Kasumi-1 (cell line): Measurements from ENCODE around the gene CTNNA2.
A peak's percentile ranks its signal among the peaks of the same experiment; 100 is the strongest.

Experiments used
- DNase-seq, 2 experiments: peaks; one replicate each; lab custom pipeline; 2025; lab: John Stamatoyannopoulos, UW

The CTNNA2 gene

DNA sequence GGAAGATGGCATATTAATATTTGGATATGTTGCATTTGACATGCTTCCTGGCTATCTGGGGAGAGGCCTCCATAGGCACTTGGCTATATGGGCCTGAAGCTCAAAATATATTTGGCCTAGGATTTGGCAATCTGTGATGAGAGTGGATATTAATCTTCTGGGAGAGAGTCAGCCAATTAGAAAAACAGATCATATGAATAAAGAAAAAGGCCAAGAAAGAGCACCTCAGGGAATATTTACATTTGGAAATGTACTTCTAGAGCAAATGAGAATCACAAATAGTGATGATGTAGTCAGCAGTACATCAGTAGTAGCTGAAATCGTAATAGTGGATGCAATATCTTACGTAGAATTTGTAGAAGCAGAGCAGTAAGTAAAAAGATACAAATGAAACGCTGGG, 277.0 kb downstream of the CTNNA2 start:
- no peak for DNase-seq

DNA sequence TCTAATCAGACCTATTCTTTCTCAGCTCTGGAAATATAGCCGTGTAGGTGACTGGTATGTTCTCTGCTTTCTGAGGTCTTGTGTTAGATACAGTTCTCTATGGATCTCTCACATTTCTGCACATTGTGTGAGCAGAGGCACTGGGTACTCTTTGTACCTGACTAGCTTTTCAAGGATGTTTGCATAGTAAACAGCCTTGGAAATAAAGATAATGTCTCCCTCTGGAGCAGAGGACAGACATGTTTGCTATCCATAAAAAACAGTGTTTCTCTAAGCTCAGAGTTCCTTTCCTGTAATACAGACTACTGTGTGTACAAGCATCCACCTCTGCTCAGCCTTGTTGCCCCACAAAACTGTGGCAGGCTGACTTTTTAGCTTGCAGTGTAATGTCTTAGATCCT, 279.2 kb downstream of the CTNNA2 start:
- no peak for DNase-seq

- DNase-seq = no peak
Observed at GRCh38 chr2:79793006-79793405, 280.2 kb downstream of the CTNNA2 start.

- no peak for DNase-seq
Observed at GRCh38 chr2:79796641-79797040, 283.8 kb downstream of the CTNNA2 start.

GRCh38 chr2:79798776-79799175, 285.9 kb downstream of the CTNNA2 start:
- DNase-seq = no peak

- no peak for DNase-seq
Observed at GRCh38 chr2:79799729-79800128, 286.9 kb downstream of the CTNNA2 start.

DNA sequence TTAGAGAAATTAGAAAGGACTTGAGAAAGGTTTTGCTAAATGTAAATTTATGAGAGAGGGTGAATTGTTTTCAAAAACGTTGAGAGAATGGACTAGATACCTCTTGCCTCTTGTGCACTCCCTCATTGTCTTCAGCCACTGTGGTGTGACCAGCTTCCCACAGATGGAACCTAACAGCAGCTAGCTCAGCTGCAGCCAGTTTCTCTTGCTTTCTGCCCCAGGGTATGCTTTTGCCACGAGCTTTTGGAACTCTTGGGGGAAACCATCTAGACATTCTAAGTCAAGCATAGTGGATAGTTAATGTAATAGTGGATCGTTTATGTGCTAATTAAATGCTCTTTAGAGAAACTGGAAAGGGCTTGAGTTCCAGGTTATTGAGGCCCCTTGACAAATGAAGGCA, 288.2 kb downstream of the CTNNA2 start:
- no peak for DNase-seq

- no peak for DNase-seq
Observed at GRCh38 chr2:79817288-79817687, 304.4 kb downstream of the CTNNA2 start.

DNA sequence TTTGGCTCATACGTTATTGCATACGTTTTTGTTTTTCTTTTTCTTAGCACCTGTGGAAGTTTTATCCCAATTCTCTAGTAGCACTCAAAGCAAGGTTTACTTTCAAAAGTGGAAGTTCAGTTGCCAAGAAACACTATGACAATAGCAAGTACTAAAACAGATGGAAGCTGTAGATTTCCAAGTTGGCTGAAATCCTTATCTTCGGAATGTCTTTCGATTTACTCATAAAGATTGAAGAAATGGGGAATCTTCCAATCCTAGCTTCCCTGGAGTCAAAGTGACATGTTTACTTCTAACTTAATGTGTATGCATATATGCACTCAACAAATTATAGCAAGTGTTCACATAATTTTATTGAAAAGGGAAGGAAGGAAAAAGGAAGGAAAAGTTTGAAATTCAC, 307.4 kb downstream of the CTNNA2 start:
- DNase-seq = no peak

DNA sequence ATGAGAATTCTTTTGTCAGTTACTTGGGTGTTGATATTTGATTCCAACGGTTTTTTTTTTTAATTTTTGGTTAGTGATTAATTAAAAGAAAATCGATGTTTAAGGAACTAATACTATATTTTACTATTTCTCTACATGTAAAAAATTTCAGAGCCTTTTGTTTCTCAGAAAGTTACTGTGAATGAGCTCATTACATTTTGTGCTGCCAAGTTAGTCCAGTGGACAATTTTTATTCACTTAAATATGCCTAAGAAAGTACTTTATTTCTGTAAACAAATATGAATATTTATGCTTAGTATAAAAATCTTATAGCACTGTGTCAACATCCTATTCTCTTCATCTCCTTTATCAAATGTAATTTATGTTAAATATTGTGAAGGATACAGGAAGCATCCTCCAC, 309.3 kb downstream of the CTNNA2 start:
- no peak for DNase-seq

GRCh38 chr2:79824086-79824786, 311.4 kb downstream of the CTNNA2 start:
- DNase-seq = no peak

DNA sequence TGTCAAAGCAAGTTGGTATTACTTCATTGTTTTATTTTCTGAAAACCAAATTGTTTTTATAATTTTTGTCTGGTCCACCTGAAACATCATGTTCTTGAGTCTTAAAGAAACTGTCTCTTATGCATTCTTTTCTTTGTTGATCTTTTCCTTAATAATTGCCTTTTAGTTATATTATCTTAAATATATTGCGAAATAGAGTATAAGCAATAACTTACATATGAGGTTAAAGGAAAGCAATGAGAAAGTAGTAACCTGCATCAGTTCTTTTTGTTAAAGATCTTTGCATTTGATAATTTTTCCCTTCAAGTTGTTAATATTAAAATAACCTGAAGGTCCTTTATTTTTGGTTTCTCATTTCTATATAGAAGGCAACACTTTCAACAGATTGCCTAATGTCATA, 315.0 kb downstream of the CTNNA2 start:
- no peak for DNase-seq

GRCh38 chr2:79830501-79830900, 317.6 kb downstream of the CTNNA2 start:
- DNase-seq = no peak

DNA sequence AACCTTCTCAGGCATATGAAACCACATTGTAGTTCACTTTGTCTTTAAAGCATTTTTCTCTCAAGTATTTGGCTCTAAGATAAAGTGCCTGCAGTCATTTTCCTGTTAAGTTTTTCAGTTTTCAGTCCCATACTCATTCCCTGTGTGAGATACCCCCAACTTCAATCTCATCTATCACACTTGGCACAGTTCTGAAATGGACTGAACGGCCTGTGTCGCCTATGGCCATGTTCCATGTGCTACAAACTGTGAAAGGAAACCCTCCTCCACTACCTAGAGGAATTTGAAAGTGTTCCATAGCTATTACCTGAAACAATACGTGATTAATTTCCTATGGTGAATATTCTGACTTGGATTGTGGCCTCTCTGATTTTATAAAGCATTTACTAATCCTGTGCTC, 319.1 kb downstream of the CTNNA2 start:
- DNase-seq = no peak

GRCh38 chr2:79832511-79833234, 319.8 kb downstream of the CTNNA2 start:
- DNase-seq = no peak

GRCh38 chr2:79833235-79833878, 320.5 kb downstream of the CTNNA2 start:
- no peak for DNase-seq

- DNase-seq = no peak
Observed at GRCh38 chr2:79835911-79836310, 323.1 kb downstream of the CTNNA2 start.

DNA sequence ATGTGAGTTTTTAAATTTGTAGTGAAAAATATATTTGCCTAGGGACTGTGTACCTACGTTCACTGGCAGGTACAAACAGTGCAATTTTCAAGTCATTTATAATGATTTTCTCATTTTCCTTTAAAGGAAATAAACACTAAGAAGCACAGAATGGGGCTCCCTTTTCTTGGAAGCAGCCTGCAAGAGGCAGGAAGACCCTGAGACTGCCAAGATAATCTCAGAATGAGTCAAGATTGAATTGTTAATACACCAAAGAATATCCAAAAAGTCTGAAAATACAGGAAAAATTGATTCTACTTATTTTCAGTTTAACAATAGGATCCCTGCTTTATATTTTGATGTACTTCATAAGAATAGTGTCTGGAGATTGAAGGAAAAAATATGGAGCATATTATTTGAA, 331.2 kb downstream of the CTNNA2 start:
- DNase-seq = no peak

DNA sequence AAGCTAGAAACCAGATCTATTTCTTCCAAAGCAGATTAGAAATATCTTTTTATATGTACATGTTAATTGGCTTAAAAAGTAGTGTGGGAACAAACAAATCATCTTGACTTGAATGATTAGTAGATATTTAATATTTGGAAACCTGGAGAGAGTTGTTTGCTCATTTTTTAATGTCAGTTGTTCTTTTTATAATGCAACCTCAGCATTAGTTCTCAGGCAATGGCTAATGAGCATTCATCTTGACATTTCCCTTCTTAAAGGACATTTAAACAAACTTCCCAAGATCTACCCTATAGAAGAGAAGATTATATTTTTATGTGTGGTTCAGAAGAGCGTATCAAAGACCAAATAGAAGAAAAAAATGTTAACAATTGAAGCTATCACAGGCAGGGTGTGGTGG, 334.0 kb downstream of the CTNNA2 start:
- DNase-seq = no peak

- no peak for DNase-seq
Observed at GRCh38 chr2:79849241-79849640, 336.4 kb downstream of the CTNNA2 start.

DNA sequence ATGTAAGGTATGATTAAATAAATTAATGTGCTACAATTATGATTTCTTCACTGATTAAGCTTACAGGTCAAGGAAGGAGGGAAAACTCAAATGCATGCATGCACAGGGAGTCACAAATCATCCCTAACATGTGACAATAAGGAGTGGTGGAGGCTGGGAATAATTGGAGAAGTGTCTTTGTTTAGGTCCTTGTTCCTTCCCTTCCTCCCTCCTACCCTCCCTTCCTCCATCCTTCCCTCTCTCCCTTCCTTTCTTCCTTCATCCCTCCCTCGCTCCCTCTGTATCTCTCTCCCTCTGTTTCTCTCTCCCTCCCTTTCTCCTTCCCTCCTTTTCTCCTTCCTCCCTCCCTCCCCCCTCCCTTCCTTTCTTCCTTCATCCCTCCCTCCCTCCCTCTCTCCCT, 337.1 kb downstream of the CTNNA2 start:
- no peak for DNase-seq

DNA sequence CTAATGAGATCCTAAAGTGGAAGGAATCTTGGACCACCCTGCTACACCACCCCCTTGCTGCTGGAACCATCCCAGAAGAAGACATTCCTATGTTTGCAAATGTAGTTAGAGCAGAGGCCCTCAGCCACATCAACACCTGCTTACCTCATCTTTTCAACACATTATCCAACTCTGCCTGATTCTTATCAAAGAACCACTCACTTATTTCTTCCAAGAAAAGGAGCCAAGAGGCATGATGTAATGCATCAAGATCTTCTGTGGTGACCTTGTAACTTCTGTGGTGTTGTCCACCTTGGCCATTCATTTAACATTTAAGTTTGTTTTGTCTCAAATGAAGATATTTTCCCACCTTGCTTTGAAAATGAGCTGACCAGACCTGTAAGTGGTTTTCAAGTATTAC, 338.1 kb downstream of the CTNNA2 start:
- DNase-seq = no peak

DNA sequence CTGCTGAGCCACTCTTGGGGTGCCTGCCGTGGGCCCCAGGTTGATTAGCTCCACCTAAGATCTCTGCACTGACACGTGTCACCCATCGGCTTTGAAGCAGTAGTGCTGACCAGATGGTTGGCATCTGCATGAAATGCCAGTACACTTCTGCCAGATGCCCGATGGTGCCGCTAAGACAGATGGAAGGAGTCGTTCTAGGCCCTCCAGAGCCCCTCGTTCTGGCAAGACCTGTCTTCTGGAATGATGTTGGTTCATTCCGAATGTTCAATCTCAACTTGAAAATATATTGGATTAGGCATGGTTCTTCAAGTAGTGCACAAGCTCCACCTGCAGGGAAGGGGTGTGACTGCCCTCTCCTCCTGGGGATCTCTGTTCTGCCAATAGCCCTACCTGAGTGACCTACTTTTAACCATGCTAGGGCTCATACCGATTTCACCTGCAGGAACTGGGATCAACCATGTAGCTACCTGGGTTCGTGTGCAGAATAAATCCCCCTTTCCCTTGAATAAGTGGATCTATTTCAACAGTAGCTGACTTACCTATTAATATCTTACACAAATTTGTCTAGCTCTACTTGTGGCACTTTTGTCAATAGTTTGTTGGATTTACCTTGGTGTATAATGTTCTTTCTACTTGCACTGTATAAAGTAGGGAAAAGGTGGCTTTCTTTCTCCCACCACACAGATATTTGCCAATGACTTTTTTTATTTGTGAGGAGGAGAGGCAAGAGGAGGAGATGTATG, 342.6 kb downstream of the CTNNA2 start:
- peak; percentile 10 to 42 for DNase-seq
